HCEC 1CT (cell line): ENCODE results near the gene NKX2-1.
"Not testable (repeated sequence)": the region's sequence is repeated elsewhere in the genome, so short reads cannot be mapped to it uniquely, and the experiment has no call there.

ENCODE experiments used
- DNase-seq: peaks from one replicate; pipeline ENCODE4 v3.0.0-alpha.2; 2017

Gene NKX2-1

DNA sequence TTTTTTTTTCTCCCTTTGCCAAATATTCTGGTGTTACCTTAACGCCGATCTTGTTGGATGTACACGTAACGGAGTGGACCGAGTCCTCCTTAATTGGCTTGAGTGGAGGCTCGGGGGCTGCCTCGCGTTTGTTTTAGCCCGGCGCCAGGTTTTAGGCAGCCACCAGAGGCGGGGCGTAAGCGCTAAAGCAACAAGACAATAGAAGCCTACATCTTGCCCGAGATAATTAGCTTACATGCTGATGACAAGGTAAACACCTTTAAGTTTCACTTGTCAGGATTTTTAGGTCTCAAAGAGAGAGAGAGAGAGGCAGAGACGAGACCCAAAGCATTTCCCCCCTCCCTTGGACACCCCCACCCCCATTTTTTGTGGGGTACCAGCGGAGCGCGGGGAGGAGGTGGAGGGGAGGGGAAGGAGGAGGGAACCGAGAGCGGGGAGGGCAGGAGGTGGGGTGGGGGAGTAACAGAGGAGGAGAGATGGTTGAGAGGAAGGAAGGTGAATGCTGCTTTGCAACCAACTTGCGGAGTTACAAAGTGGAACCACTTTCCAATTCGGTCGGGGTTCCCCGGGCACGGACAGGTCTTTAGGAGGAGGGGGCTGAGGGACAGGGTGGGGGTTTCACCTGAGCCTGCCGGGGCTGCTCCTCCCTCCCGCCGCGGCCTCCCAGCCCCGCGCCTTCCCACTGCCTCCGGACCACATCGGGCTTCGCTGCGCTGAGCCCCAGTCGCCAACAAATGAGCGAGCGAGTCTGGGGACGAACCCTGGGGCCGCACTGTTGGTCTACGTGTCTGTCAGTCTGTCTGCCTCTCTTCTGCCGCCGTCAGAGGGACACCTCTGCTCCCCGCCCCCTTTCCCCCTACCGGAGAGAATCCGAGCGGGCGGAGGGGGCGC lies at the start of gene NKX2-1:
Gene NKX2-1, minus strand, starts transcription at position 802 of the 891 bp plus-strand sequence. Its CDS starts 103 bp downstream, at position 699.
- no peak for DNase-seq

DNA sequence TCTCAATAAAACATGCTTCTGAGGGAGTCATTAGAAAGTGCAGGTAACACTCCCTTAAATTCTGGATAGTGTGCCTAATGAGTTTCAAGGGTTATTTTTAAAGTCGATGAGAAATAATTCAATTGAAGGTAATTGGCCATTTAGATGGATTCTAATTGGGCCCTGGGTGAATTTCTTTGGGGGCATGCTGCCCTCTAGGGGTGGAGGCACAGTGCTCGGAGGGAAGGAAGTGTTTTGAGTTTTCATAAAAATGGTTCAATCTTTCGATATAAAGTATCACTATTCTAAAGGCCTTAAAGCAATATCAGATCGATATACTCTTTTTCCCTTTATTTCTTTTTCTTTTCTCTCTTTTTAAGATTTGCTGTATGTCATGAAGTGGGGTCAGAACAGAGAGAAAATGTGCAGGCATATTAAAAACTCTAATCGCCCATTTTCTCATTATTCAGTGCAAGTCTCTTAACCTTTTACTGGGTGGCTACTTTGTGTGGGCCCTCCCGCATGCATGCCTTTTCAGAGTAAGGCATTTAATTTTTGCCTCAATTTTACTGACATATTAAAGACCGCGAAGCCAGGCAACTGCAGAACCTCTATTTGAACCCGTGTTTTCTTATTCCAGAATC lies 36.9 kb upstream of the NKX2-1 start:
- peak; percentile 23 for DNase-seq

DNA sequence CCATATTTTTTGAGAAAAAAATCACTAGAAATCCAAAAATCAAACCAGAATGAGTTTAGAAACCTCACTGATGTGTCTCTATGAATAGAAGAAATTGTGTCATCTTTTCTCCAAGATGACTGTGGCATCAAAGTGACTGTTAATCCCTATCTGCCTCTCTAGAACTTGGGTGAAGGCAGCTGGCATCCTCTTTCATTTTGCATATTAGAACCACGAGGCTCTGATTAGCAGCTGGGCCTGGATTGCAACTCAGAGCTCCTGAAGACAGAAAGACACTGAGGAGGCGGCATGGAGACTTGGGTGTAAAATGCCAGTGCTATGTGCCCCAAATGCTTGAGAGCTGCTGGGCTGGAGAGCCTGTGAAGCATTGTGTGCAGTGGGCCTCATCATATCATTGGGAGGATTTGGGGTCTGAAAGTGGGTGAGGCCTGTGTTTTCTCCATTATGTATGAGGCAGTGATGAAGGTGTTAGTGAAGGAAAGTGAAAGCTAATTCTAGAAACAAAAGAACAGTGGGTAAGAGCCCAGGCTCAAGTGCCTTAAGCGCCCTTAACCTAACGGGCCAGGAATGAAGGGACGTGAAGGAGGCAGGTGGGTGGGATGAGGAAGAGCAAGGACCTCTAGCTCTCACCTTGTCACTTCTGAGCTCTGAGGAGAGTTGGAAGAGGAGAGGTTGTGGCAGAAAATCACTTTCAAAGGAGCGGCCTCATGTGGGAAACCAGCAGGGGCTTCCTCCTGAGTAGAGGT lies 36.1 kb upstream of the NKX2-1 start:
- DNase-seq: no peak

DNA sequence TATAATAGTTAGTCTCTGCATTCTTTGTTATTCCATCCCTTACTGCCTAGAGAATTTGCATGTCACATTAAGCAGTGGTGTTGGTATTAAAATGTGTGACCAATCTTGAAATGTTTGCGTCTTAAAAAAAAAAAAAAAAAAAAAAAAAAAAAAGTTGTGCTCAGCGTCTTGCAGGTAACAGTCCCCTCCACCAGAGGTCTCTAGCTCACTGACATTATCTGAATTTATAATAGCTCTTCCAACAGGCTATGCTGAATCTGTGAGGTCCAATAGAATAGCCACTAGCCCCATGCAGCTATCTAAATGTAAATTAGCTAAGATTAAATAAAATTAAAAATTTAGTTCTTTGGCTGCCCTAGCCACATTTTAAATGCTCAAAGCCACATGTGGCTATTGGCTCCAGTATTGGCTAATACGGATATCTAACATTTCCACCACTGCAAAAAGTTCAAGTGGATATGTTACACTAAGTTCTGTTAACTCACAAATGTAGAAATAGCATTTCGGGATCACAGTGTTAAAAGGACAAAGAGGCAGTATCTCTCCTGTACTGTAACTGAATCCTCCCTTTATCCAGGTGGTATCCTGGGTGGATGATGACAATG lies 33.7 kb upstream of the NKX2-1 start:
- DNase-seq: peak; percentile 51

DNA sequence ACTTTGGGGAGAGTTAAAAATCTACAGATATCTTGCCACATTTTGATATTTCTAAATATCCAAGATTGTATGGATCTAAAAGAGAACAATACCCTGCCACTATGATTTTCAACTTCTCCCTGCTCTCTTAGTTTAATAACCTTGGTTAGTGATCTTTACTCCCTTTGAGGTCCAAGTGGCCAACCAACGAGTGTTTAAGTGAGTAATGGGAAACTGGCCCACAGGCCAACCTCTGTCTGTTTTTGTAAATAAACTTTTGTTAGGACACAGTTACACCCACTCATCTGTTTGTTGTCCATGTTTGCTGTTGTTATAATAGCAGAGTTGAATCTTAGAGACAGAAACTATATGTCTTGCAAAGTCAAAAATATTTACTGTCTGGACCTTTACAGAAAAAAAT lies 30.9 kb upstream of the NKX2-1 start:
- no peak for DNase-seq

DNA sequence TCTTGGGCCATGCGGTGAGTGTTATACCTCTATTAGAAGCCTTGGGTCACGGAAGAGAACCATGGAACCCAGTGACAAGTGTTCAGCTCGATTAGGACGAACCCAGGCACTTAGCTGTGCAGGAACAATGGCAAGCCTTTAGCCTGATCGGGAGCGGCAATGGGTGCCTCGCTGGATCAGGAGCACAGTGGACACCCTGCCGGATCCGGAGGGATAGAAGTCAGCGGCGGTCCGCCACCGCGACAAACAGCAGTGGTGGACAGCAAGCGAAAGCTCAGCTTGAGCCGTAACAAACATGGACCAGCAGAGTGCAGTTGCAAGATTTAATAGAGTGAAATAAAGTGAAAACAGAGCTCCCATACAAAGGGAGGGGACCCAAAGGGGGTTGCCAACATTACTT lies 24.2 kb upstream of the NKX2-1 start:
- not testable (repeated sequence) for DNase-seq

DNA sequence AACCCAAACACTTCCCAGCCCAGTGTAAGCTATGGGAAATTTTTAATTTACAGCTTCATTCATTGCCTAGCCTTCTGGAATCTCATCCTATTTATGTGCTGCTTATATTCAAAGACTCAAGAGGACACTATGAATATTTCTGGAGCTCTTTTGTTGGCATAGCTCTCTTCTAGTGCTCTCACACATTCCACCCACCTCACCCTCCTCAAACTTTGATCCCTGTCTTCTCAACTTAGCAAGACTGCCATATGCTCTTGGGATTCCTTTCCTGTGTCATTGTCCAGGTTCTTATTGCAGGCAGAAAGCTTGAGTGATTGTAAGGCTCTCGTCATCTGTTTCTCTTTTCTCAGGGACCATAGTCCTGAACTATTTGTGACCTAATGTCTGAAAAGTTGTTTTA lies 18.0 kb upstream of the NKX2-1 start:
- no peak for DNase-seq

DNA sequence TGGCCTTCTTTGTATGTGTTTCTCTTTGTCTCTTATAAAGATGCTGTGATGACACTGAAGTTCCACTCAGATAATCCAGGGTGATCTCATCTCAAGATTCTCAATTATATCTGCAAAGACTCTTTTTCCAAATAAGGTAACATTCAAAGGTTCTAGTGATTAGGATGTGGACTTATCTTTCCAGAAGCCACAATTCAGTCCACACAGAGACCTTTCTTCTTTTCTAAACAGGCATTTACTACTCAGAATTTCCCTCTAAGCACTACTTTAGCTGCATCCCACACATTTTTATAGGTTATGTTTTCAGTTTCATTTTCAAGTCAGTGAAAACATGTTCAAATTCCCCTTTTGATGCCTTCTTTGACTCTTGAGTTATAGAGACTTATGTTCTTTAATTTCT lies 9.0 kb upstream of the NKX2-1 start:
- DNase-seq: no peak

DNA sequence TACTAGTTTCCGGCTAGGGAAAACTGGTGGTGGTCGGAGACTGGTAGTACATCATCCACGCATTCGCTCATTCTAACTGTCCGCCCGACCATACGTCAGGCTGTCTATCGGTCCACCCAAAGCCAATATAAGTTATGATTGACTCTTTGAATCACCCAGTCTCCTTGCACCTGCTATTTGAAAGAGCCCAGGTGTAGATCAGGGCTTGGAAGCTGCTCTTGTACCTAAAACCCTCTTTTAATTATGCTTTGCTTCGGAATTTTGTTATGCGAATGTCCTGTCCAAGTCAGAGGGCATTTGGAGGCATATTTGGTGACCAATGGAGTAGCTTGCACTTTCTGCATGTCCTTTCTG lies 5.7 kb upstream of the NKX2-1 start:
- DNase-seq: no peak

DNA sequence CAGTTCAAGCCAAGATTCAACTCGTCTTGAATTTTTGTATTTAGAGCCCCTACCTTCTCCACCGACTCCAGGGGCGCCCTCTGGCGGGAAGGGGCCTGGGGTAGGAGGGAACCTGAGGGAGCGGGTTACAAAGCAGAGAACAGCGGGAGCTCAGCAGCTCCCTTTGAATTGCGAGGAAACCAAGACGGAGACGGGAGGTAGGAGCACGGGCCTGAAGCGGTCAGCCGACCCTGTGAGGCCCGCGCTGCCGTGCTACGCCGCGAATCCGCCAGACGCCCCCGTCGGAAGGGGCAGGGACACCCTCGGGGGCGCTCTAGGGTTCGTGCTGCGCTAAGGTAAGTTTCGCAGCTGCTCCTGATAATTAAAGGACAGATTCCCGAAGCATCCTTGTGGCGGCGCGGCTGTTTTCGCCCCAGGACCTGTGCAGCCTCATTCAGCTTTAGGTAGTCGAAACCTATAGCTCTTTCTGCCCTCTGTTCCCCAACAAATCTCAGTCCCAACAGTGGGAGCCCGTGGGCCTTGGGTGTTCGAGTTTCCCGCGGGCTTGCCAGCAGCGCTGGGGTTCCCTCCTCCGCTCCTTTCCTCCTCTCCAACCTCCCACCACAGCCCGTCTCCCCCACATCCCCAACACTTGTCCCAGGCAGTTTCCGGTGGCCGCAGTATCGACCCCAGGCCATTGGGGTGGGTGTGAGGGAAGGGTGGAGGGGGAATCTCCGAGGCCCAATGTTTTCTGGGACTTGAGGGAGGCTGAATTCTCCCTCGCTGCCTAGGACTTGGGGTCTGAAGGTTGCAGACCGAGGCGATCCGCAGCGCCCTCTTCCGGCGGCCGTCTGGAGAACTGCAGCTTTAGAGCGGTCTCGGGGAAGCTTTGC lies 5.1 kb upstream of the NKX2-1 start:
- DNase-seq: no peak

DNA sequence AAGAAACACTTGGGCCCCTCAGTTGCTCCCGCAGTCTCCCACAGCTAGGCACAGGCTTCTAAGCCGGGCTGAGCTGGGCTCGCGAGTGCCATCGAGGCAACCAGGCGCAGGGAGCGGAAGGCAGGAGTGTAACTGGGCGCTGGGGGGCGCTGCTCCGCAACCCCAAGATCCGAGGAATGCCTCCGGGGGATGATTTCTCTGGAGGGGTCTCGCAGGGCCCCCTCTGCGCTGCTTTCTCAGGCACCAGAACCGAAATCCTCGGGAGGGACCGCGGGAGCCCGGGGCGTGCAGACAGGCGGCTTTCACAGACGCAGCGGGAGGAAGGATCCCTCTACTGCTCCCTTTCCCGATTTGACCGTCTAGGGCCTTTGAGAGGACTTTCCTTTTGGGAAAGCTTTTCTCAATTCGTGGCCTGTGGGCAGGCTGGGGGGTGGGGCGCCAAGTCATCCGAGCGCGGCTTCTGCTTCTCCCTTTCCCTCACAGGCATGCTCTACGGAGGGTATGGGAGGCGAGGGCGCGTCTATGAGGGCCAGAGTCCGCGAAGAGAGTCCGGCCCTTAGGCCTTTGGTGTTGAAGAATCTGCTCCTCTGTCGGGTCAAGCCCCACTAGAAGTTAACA lies 4.3 kb upstream of the NKX2-1 start:
- DNase-seq: no peak

DNA sequence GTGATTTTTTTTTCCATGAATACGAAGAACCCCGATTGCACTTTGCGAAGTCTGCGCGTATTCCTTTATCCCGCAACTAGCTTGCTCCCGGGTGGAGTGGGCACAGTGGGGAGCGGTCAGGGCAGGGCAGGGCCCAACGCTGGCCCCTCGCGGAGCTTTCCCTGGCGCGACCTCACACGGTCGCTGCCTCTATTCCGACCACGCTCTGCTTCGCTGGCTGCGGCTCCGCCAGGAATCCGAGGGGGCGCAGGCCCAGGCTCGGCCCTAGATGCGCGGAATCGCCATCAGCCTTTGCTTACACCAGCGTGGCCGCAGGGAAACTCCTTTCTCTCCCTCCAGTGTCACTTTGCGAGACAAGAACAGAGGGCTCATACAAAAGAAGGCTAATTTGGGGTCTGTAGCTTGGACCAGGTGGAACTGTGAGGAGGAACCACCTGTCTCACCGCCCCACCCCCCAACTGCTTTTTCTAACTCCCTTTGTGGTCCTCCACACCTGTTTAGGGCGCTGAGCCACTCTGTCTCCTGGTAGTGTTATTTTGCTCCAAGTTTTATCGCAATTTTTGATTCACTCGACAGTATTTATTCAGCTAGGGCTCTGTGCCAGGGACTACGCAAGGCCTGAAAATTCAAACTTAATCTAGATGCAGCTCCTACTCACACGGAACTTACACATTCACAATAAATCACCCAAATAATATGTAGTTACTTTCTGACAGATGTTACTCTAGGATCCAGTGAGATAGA lies 3.1 kb upstream of the NKX2-1 start:
- DNase-seq: no peak

DNA sequence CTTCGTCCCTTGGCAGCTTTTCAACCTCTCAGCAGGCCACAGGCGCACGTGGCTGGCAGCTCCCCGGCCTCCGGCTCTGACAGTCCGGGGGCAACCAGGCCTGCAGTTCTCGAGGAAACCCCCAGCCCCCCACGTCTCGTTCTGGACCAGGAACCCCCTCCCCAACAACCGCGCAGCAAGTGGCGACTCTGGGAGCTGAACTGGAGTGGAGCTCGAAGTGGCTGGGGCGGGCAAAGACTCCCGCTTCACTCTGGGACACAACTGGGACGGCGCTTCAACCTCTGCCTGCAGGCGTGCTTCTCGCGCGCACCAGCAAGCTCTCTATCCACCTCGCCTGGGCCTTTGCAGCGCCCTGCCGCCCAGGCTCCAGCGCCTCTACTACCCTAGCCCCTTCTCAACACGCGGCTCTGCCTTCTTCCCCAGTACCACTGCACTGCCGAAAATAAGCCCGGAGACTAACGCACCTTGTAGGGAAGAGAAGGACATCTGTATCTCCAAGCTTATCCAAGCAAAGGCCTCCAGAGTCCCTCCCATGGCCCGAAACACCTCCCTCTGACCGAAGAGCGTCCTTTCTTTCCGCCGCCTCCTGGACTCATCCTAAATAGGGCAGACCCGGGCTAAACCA lies 2.4 kb upstream of the NKX2-1 start:
- DNase-seq: no peak

DNA sequence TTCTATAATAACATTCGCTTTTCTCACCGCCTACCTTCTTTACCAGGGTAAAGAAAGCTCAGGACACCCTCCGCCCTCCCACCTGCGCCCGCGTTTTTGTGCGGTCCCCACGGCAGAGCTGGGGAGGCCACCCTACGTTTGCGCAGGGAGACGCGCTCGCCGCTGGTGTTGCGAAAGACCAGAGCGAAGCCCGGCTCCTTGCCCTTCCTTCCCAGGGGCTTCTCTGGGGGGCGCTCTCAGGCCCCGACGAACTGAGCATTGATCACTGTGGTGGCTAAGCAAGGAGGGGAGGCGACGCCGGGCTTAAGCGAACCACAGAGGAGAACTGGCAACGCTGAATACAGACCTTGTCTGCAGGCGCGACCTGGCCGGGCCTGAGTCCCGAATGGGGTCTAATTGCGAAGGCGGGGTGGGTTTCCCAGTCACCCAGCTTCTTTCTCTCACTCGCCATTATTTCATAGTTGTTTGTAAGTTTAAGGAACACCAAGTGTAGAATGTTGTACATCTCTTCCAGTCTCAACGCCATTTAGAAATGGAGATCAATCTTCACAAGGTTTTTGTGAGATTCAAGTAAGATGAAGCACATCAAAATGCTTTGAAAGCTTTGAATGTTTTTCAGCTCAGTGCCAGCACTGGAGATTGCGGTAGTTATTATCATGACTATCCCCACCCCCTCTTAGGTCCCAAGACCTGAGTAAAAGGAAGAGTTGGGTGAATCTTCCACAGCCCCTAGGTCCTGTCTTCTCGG lies 1.7 kb upstream of the NKX2-1 start:
- DNase-seq: no peak

DNA sequence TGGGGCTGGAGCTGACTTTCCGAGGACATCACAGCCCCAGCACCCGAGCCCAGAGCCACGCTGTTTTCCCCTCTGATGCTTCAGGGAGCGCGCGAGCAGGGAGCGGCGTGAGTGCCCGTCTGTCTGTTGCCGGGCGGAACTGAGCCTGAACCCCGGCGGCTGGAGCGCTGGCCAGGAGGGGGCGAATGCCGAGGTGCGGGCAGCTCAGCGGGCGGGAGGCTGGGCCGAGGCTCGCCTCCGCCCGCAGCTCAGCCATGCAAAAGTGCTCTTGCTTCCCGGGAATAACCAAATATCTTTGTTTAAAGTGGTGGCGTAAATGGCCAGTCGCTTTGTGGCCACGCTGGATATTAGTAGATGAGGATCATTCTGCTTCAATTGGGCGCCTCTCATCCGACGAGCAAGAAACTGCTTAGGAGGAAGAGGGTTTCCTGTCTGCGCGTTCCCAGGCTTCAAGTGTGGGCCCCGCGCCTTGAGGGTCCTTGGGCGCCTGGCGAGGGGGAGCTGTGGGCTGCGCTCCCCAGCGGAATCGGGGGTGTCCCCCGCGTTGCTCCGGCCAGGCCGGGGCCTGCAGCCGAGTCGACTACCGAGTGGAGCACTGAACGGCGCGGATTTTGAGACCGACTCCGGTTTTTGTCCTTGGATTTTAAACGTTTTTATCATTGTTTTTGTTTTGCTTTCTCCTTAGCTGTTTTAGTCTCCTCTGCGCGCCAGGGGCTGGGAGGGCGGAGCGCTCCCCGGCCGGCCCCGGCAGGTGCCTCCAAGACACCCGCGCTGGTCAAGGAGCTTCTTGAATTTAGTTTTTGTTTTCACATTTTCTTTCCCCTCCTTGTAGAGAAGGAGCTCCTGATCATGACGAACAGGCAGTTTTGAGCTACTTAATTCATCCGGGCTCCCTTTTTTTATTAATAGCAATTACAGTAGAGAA lies 831 bp upstream of the NKX2-1 start:
- DNase-seq: peak; percentile 47

DNA sequence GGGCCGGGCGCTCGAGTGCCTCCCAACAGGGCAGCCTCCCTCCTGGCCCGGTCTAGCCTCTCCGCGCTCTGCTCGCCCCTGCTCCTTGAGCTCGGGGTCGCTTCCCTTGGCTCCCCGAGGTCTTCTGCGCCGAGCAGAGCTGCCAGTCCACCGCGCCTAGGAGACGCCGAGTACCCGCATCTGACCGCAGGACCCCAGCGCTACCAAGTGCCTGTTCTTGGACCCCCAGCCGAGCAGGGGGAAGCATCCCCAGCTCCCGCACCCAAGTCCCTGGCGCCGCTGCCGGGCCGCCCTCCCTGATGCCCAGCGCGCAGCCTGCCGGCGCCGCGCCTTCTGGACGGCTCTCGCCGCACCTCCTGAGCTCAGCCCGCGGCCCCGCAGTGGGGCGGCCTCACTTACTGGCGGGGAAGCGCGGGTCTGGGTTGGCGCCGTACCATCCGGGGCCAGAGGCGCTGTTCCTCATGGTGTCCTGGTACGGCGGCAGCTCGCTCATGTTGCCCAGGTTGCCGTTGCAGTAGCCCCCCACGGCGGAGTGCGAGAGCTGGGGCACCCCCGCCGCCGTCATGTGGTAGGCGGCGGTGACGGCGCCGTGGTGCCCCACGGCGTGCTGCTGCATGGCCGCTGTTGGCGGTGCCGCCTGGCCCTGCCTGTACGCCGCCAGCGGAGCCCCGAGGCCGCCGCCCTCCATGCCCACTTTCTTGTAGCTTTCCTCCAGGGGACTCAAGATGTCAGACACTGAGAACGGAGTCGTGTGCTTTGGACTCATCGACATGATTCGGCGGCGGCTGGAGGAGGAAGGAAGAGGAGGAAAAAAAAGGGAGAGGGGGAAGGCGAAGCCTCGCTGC lies 1.2 kb downstream of the NKX2-1 start:
- no peak for DNase-seq

DNA sequence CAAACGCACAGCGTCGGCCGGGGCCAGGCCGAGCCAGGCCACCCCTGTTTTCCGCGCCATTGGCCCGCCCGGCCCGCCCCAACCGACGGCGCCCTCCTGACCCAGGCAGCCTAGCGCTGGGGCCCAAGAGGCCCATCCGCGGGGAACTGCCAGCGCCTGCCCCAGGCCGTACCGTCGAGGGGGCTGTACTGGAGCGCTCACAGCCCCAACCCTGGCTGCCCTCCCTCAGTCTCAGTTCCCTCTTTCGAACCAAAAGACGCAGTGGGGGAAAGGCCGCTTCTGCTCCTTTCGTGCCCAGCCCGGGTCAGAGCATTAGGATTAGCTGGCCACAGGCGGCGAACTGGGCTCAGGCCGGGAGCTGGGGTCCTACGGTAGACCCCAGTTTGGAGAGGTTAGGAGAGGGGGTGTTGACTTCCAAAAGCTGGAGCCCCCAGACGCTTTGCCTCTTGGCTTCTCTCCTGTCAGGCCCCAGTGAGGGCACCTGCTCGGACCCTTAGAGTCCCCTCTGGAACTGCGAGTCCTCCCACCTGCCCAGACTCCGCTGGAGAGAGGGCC lies 1.9 kb downstream of the NKX2-1 start:
- no peak for DNase-seq
